Upper lobe of right lung (tissue), 1 donor: Measurements from ENCODE around the gene GRAMD1B. TPM values are rescaled to one million over a fixed set of nuclear protein-coding genes. Genes with fewer than 3 reads are reported as not detected.

ENCODE experiments used
- ATAC-seq: fragments of 200-7000 bp; cut with Tn5 transposase; one replicate; pipeline ENCODE4 v1.9.1; 2020; ENCODE audit warnings: mild to moderate bottlenecking, moderate library complexity
- DNase-seq: peaks from one replicate; pipeline ENCODE4 v3.0.0-alpha.2; 2020
- H3K27ac ChIP-seq: fragments of 200-600 bp; one replicate; pipeline ENCODE4 v1.8.0; 2022
- H3K27me3 ChIP-seq: fragments of 200-600 bp; one replicate; pipeline ENCODE4 v1.8.0; 2022; ENCODE audit warnings: mild to moderate bottlenecking
- H3K36me3 ChIP-seq: fragments of 200-600 bp; one replicate; pipeline ENCODE4 v1.8.0; 2022
- H3K4me1 ChIP-seq: fragments of 200-600 bp; one replicate; pipeline ENCODE4 v1.8.0; 2022
- H3K4me3 ChIP-seq: fragments of 200-600 bp; one replicate; pipeline ENCODE4 v1.8.0; 2022; ENCODE audit warnings: mild to moderate bottlenecking
- H3K9me3 ChIP-seq: fragments of 200-600 bp; one replicate; pipeline ENCODE4 v1.8.0; 2022
- CTCF ChIP-seq: fragments of 200-600 bp; IDR thresholded peaks from one replicate; pipeline ENCODE4 v1.8.0; 2022; ENCODE audit warnings: antibody characterized with exemption
- intact Hi-C: fragments of 100-400 bp; cut with DNase I; formaldehyde crosslinking; loops from one replicate; pipeline ENCODE4 v1.11.0; 2022
- total RNA-seq: library from RNA; stranded (reverse); fragmentation: NEBNext Ultra II Directional; extraction: Animal tissue kit (Norgen Biotek cat#: 25700); gene quantifications from one replicate; pipeline ENCODE4 v1.2.1, GENCODE V29; 2021
- donor health status: DM: no; HTN: yes; CAD: no; lungs with severe emphysema.

The GRAMD1B gene
- total RNA-seq, 1 donor from 2014 or later, result 4.8 TPM

- ATAC-seq (no peak), DNase-seq (no peak)
- Histone ChIP-seq H3K27ac (no peak overlapping the region), H3K4me3 (no peak overlapping the region), H3K9me3 (no peaks in the 10 kb centered on the region), H3K27me3 (no peaks in the 10 kb centered on the region), H3K36me3 (no peaks in the 10 kb centered on the region), H3K4me1 (no peaks in the 10 kb centered on the region)
- TF ChIP-seq CTCF, result no peak
- intact Hi-C loops, result no loop called here
Observed at GRCh38 chr11:123494195-123495050, 64.4 kb downstream of the GRAMD1B start.

- no peak for ATAC-seq
- TF ChIP-seq CTCF, result no peak
- Histone ChIP-seq H3K4me3 (no peak overlapping the region), H3K9me3 (no peaks in the 10 kb centered on the region), H3K36me3 (no peaks in the 10 kb centered on the region), H3K27me3 (no peaks in the 10 kb centered on the region), H3K27ac (no peak overlapping the region), H3K4me1 (no peaks in the 10 kb centered on the region)
- intact Hi-C loops, result no loop called here
- DNase-seq, result no peak
Observed at GRCh38 chr11:123504401-123504800, 74.3 kb downstream of the GRAMD1B start.

- Histone ChIP-seq H3K27ac (no peak overlapping the region), H3K4me1 (no peaks in the 10 kb centered on the region), H3K9me3 (no peaks in the 10 kb centered on the region), H3K36me3 (no peaks in the 10 kb centered on the region), H3K4me3 (no peak overlapping the region), H3K27me3 (no peaks in the 10 kb centered on the region)
- TF ChIP-seq CTCF, result no peak
- DNase-seq (no peak), ATAC-seq (no peak)
- intact Hi-C loops, result no loop called here
Observed at GRCh38 chr11:123505546-123506299, 75.7 kb downstream of the GRAMD1B start.

DNA sequence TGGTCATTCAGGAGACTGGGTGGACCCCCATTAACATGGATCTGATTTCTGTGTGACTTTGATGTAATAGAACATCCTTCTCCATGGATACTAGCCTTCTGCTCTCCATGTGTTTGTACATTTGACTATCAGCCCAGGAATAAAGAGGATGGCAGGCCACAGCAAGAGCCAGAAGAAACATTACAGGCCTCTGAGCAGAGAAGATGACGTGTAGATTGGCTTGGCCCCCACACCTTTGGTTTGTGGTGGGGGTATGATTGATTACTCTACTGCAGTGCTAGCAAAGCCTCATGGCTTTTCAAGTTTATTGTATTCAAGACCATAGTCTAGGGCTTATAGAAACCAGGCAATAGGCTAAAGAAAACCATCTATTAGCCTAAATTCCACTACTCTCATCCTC is 77.0 kb downstream of the GRAMD1B start:
- no peak overlapping the region for H3K4me3 ChIP-seq
- DNase-seq, result no peak
- H3K27ac ChIP-seq, result no peak overlapping the region
- H3K4me1 ChIP-seq, result no peaks in the 10 kb centered on the region
- no peaks in the 10 kb centered on the region for H3K27me3 ChIP-seq
- no peak for TF ChIP-seq CTCF
- H3K9me3 ChIP-seq, result no peaks in the 10 kb centered on the region
- H3K36me3 ChIP-seq, result no peaks in the 10 kb centered on the region
- no peak for ATAC-seq
- intact Hi-C loops, result no loop called here

- H3K9me3 ChIP-seq, result no peaks in the 10 kb centered on the region
- intact Hi-C loops, result no loop called here
- no peak for TF ChIP-seq CTCF
- no peaks in the 10 kb centered on the region for H3K36me3 ChIP-seq
- ATAC-seq, result no peak
- no peak overlapping the region for H3K27ac ChIP-seq
- H3K4me1 ChIP-seq, result no peaks in the 10 kb centered on the region
- H3K27me3 ChIP-seq, result peaks cover 6% of the 10 kb centered on the region
- DNase-seq, result no peak
- H3K4me3 ChIP-seq, result no peak overlapping the region
Observed at GRCh38 chr11:123509737-123510578, 79.9 kb downstream of the GRAMD1B start.
